ENCODE measurements around the gene RND2.
"Not testable (repeated sequence)": the region's sequence is repeated elsewhere in the genome, so short reads cannot be mapped to it uniquely, and the experiment has no call there.

Gene RND2

DNA sequence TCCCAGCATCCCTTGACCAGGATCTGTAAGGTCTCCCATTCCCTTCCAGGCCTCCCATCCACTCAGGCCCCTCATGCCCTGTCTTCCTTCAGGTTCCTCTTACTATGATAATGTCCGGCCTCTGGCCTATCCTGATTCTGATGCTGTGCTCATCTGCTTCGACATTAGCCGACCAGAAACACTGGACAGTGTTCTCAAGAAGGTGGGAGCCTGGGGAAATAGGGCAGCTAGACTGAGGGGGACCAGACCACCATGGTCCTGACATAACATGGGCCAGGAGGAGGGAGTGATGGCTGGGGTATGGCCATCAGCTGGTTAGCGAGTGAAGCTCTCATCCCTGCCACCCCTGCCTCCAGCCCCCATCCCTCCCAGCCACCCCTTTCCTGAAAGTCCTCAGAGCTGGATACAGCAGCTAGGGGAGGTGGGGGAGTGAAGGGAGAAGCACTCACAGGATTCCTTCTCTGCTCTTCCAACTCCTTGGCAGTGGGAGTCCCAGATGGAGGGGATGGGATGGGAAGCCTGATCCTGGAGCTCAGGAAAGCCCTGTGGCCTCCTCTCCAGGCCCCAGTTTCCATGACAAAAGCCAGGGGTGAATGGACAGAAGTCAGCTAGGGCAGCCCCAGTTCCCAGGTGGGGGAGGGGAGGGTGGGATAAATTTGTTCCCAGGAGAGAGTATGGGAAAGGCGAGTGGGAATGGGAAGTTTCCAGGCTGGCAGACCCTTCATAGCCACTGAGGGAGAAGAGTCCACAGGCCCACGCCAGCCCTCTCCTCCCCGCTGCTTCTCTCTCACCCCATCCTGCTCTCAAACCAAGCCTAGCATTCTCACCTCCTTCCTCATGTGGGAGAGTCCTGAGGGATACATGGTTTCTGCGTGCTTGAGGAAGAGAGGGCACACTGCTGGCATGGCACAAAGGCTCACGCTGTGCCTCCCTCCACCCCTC lies 2.3 kb downstream of the RND2 start:
- no peak for FAIRE-seq

DNA sequence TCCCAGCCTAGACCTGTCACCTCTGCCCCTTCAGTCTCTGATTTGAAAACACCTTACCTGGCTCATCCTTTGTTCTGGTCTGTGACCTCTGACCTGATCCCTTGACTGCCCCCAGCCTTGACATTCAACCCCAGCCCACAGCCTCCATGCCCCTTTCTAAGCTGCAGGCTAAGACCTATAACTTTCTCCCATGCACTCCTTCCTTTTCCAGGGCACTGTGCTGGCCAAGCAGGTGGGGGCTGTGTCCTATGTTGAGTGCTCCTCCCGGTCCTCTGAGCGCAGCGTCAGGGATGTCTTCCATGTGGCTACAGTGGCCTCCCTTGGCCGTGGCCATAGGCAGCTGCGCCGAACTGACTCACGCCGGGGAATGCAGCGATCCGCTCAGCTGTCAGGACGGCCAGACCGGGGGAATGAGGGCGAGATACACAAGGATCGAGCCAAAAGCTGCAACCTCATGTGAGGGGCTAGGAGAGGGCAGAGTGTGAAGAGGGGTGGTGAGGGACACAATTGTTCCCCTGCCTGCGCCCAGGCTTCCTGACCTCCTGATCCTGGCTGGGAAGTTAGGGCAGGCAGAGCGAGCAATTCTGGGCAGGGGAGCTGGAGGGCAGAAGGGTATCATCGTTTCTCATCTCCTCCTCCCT lies 3.3 kb downstream of the RND2 start:
- FAIRE-seq: no peak

GRCh38 chr17:43030137-43030767 lies 5.2 kb downstream of the RND2 start:
- FAIRE-seq: no peak

- FAIRE-seq: no peak
These were observed 6.6 kb downstream of the RND2 start for GRCh38 chr17:43031666-43032065.

- FAIRE-seq: no peak
These were observed 9.2 kb downstream of the RND2 start for GRCh38 chr17:43033948-43034881.

GRCh38 chr17:43034894-43035293 lies 9.9 kb downstream of the RND2 start:
- FAIRE-seq: no peak

- no peak for FAIRE-seq
These were observed 14.6 kb downstream of the RND2 start for GRCh38 chr17:43039646-43040045.

DNA sequence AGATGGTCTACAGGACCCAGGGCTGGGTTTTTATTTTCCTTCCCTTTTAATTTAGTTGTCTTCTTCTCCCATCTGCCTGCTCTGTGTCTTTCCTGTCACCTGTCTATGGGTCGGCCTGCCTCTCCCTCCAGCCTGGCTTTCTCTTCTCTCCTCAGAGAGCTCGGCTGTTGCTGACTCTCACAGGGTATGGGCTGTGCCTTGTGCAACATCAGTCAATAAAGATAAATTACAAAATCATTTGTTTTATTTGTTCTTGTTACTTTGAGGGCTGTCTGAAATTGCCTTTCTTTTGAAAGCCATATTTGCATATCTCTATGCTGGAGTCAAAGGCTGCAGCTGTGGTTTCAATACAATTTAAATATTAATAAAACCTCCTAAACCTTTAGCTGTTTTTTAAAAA lies 15.6 kb downstream of the RND2 start:
- FAIRE-seq: no peak

DNA sequence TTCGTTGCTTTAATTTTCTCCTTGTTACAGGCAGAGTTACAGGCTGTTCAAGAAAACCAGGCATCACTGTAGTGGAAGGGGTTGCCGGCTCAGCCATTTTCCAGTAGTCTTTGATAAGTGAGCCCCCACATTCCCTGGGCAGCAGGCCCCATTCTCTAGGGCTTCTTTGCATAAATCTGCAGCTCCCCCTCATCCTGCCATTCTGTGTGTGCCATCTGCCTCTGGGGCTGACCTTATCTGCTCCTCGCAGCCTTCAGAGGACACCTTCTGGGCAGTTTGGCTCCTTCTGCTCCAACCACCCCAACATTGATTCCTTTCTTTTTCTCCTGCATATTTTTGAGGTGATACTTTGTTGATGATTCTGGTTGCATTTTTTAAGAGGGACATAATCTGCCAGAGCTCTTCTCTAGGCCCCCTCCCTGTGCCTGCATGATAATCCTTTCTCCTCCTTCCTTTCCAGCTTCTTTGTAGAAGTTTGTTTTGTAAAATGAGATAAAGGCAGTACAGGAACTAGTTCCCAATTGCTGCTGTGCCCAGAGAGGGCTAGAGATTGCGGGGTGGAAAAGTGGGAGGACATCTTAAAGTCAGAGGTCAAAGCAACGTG lies 17.1 kb downstream of the RND2 start:
- no peak for FAIRE-seq

GRCh38 chr17:43043307-43043706 lies 18.3 kb downstream of the RND2 start:
- no peak for FAIRE-seq

DNA sequence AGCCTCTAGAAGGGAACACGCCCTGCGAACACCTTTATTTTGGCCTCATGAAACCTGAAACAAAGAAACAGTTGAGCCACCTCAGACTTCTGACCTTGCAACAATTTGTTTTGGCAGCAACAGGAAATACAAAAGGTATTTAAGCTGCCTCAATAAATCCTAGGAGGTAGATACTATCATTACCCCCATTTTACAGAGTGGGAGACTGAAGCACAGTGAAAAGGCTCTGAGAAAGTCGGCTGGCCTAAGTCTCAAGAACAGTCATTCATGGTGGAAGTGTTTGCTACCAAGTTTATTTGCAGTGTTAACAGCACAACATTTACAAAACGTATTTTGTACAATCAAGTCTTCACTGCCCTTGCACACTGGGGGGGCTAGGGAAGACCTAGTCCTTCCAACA lies 19.0 kb downstream of the RND2 start:
- FAIRE-seq: no peak

GRCh38 chr17:43051969-43052368 lies 26.9 kb downstream of the RND2 start:
- FAIRE-seq: no peak

GRCh38 chr17:43053008-43053407 lies 28.0 kb downstream of the RND2 start:
- FAIRE-seq: not testable (repeated sequence)

DNA sequence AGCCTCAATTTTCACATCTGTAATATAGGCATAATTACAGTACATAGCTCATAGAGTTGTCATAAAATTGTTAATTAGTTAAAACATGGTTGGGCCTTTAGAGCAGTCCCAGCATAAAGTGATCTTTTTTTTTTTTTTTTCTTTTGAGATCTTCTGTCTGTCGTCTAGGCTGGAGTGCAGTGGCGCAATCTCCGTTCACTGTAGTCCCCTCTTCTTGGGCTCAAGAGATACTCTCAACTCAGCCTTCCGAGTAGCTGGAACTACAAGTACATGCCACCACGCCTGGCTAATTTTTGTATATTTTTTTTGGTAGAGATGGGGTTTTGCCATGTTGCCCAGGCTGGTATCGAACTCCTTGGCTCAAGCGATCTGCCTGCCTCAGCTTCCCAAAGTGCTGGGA lies 31.0 kb downstream of the RND2 start:
- no peak for FAIRE-seq

- FAIRE-seq: no peak
These were observed 38.1 kb downstream of the RND2 start for GRCh38 chr17:43062984-43063638.

- FAIRE-seq: no peak
These were observed 43.7 kb downstream of the RND2 start for GRCh38 chr17:43068570-43069367.

DNA sequence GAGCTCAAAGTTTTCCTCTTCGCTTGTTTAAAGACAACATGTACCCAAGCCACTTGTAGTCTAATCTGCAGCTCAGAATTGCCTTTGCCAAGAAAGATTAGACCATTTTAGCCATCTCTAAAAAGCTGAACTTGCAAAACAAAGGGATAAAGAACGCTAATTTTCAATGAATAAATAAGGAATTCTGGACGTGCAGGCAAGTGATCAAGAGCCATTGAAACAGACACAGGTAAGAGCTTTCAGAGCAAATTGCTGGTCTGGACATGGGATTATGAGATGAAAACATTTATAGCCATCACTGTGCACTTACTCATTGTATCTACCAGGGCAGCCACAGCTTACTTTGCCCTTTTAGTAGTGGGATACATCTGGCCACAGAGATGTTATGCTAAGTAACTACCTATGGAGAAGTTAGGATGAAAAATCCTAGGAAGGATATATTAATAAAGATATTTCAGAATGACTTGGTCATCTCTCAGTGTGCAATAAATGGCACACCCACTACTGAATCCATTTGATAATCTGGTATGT lies 44.4 kb downstream of the RND2 start:
- no peak for FAIRE-seq

- no peak for FAIRE-seq
These were observed 45.2 kb downstream of the RND2 start for GRCh38 chr17:43070257-43070656.

GRCh38 chr17:43070872-43071271 lies 45.8 kb downstream of the RND2 start:
- no peak for FAIRE-seq

- FAIRE-seq: no peak
These were observed 49.8 kb downstream of the RND2 start for GRCh38 chr17:43074869-43075268.

All from endometrium (tissue), 2 donors.